ENCODE measurements around the gene SOX5.

DNA sequence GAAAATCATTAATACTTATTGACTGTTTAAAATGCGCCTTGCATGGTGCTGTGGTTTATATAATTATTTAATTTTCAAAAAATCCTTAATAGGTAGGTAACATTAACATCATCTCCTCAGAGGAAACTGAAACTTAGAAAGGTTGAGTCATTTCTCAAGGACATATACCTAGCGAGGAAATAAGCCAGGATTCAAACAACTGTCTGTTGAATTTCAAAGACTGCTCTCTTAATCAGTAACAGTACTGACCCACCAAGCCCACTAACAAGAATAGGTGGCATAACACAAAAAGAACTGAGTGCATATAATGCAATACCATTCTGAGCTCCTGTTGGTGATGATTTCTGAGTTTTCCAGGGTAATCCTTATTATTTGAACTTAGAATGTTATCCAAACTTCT is 174.3 kb downstream of the SOX5 start:
- TF ChIP-seq MAFK (IDR thresholded peaks at IDR 0.05; ENCODE audit: low read length): no peak
- TF ChIP-seq, protein P1, sequence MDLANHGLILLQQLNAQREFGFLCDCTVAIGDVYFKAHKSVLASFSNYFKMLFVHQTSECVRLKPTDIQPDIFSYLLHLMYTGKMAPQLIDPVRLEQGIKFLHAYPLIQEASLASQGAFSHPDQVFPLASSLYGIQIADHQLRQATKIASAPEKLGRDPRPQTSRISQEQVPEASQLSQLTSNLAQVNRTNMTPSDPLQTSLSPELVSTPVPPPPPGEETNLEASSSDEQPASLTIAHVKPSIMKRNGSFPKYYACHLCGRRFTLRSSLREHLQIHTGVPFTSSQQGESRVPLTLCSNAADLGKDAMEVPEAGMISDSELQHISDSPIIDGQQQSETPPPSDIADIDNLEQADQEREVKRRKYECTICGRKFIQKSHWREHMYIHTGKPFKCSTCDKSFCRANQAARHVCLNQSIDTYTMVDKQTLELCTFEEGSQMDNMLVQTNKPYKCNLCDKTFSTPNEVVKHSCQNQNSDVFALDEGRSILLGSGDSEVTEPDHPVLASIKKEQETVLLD (IDR thresholded peaks at IDR 0.05): no peak
- TF ChIP-seq MAZ (CRISPR knock-in tag; conservative IDR thresholded peaks at IDR 0.05 in 1 of 2, IDR thresholded peaks at IDR 0.05 in 1 of 2): no peak
- no peak for TF ChIP-seq RFX5 (IDR thresholded peaks at IDR 0.05; ENCODE audit: low read depth, low read length)
- no peak for TF ChIP-seq EZH2 (IDR thresholded peaks at IDR 0.05; ENCODE audit: borderline replicate concordance, low read depth, low read length)
- no peak for TF ChIP-seq CBFB (CRISPR knock-in tag; IDR thresholded peaks at IDR 0.05)
- TF ChIP-seq, protein P2, sequence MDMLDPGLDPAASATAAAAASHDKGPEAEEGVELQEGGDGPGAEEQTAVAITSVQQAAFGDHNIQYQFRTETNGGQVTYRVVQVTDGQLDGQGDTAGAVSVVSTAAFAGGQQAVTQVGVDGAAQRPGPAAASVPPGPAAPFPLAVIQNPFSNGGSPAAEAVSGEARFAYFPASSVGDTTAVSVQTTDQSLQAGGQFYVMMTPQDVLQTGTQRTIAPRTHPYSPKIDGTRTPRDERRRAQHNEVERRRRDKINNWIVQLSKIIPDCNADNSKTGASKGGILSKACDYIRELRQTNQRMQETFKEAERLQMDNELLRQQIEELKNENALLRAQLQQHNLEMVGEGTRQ (CRISPR knock-in tag; IDR thresholded peaks at IDR 0.05): no peak
- no peak for TF ChIP-seq ARHGAP35 (IDR thresholded peaks at IDR 0.05; ENCODE audit: partially characterized antibody)
- TF ChIP-seq MAFF (IDR thresholded peaks at IDR 0.05; ENCODE audit: low read length): no peak
